HG03575 (cell line): ENCODE data around the gene ANKRD12.

Experiments used
- ATAC-seq: cut with Tn5 transposase; IDR thresholded peaks from one replicate; pipeline ENCODE4 v1.9.1; 2021; ENCODE audit not compliant: unreplicated experiment, insufficient number of reproducible peaks, low FRiP score; ENCODE audit errors: extremely low read depth

ANKRD12 gene

GRCh38 chr18:9174302-9174701 lies 37.7 kb downstream of the ANKRD12 start:
- ATAC-seq: no peak

- ATAC-seq: no peak
Observed at GRCh38 chr18:9175115-9175514, 38.5 kb downstream of the ANKRD12 start.

- ATAC-seq: no peak
Observed at GRCh38 chr18:9177031-9177430, 40.5 kb downstream of the ANKRD12 start.

- ATAC-seq: no peak
Observed at GRCh38 chr18:9177466-9177865, 40.9 kb downstream of the ANKRD12 start.

GRCh38 chr18:9178557-9178956 lies 42.0 kb downstream of the ANKRD12 start:
- no peak for ATAC-seq

- ATAC-seq: no peak
Observed at GRCh38 chr18:9181275-9181674, 44.7 kb downstream of the ANKRD12 start.

- no peak for ATAC-seq
Observed at GRCh38 chr18:9182852-9183399, 46.3 kb downstream of the ANKRD12 start.

GRCh38 chr18:9184998-9185613 lies 48.5 kb downstream of the ANKRD12 start:
- ATAC-seq: no peak

- no peak for ATAC-seq
Observed at GRCh38 chr18:9188359-9189231, 52.0 kb downstream of the ANKRD12 start.

- no peak for ATAC-seq
Observed at GRCh38 chr18:9189491-9189890, 52.9 kb downstream of the ANKRD12 start.

- ATAC-seq: no peak
Observed at GRCh38 chr18:9191658-9192256, 55.2 kb downstream of the ANKRD12 start.

GRCh38 chr18:9193031-9193430 lies 56.5 kb downstream of the ANKRD12 start:
- no peak for ATAC-seq

GRCh38 chr18:9196568-9196967 lies 60.0 kb downstream of the ANKRD12 start:
- ATAC-seq: no peak

- no peak for ATAC-seq
Observed at GRCh38 chr18:9199681-9200080, 63.1 kb downstream of the ANKRD12 start.

- no peak for ATAC-seq
Observed at GRCh38 chr18:9201224-9201623, 64.6 kb downstream of the ANKRD12 start.

GRCh38 chr18:9204659-9205058 lies 68.1 kb downstream of the ANKRD12 start:
- ATAC-seq: no peak

- no peak for ATAC-seq
Observed at GRCh38 chr18:9206421-9206820, 69.8 kb downstream of the ANKRD12 start.

GRCh38 chr18:9209279-9209678 lies 72.7 kb downstream of the ANKRD12 start:
- no peak for ATAC-seq

GRCh38 chr18:9210966-9211365 lies 74.4 kb downstream of the ANKRD12 start:
- no peak for ATAC-seq

- no peak for ATAC-seq
Observed at GRCh38 chr18:9211955-9212354, 75.4 kb downstream of the ANKRD12 start.
